ENCODE data around the gene TTR.

TTR gene

DNA sequence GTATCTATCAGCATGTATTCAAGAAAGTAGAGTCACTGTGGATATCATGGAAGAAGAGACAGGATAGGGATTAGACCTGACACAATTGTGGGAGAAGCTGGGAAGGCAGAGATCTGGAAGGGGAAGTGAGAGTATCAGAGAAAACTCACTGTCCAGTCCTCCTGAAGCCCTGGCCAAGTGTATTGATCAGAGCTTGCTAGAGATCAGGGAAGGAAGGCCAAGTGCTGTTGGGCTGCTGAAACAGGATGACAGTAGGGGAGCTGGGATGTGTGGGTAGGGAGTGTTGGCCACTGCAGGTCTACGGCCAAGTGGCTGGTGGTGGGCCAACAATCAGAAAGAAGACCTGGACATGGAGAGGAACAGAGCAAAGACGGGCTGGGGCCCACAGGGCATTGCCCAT, 26.3 kb upstream of the TTR start:
- H3K36me3 ChIP-seq (replicated peaks): no peaks in the 10 kb centered on the region
- TF ChIP-seq CTCF (IDR thresholded peaks at IDR 0.05; ENCODE audit: low read depth, low read length, missing control alignments): no peak
- no peak for DNase-seq
- H3K4me3 ChIP-seq (ENCODE audit: low read depth, low read length): no peak overlapping the region
- H3K27me3 ChIP-seq (replicated peaks): no peaks in the 10 kb centered on the region
- in situ Hi-C loops (cut with HindIII; ENCODE audit: low pct_ligation_motif_present, low sequenced_read_pairs): no loop called here
- H3K27ac ChIP-seq: no peak overlapping the region

- Histone ChIP-seq H3K27ac (no peak overlapping the region), H3K27me3 (replicated peaks) (no peaks in the 10 kb centered on the region), H3K36me3 (replicated peaks) (no peaks in the 10 kb centered on the region), H3K4me3 (ENCODE audit: low read depth, low read length) (no peak overlapping the region)
- DNase-seq: no peak
- no peak for TF ChIP-seq CTCF (IDR thresholded peaks at IDR 0.05; ENCODE audit: low read depth, low read length, missing control alignments)
- in situ Hi-C loops (cut with HindIII; ENCODE audit: low pct_ligation_motif_present, low sequenced_read_pairs): no loop called here
Measured at GRCh38 chr18:31565782-31566512, 25.7 kb upstream of the TTR start.

- in situ Hi-C loops (cut with HindIII; ENCODE audit: low pct_ligation_motif_present, low sequenced_read_pairs): no loop called here
- no peak for TF ChIP-seq CTCF (IDR thresholded peaks at IDR 0.05; ENCODE audit: low read depth, low read length, missing control alignments)
Measured at GRCh38 chr18:31566576-31567306, 24.9 kb upstream of the TTR start.

DNA sequence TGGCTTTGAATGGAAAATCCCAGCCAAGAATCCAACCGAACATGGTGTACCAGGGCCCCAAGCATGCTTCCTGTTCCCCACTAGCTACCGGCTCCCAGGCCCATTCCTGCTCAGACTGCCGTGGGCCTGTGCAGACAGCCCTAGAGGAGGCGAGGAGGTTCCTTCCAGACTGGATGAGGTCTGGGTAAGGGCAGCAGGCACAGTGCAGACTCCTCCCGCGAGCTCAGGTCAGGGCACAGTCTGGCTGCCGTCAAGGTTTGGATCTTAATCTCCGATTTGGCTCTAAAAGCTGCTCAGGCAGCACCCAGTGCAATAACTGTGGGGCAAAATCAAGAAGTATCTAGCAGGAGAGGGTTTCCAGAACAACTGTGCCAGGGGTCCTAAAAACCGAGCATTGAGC, 19.3 kb upstream of the TTR start:
- Histone ChIP-seq H3K4me3 (ENCODE audit: low read depth, low read length) (no peak overlapping the region), H3K27ac (no peak overlapping the region), H3K36me3 (replicated peaks) (no peaks in the 10 kb centered on the region), H3K27me3 (replicated peaks) (no peaks in the 10 kb centered on the region)
- in situ Hi-C loops (cut with HindIII; ENCODE audit: low pct_ligation_motif_present, low sequenced_read_pairs): no loop called here
- TF ChIP-seq CTCF (IDR thresholded peaks at IDR 0.05; ENCODE audit: low read depth, low read length, missing control alignments): no peak
- DNase-seq: no peak

More at GRCh38 chr18:31566576-31567306, 24.9 kb upstream of the TTR start:
- H3K4me3 ChIP-seq (ENCODE audit: low read depth, low read length): no peak overlapping the region
- no peak overlapping the region for H3K27ac ChIP-seq
- DNase-seq: no peak
- no peaks in the 10 kb centered on the region for H3K27me3 ChIP-seq (replicated peaks)
- H3K36me3 ChIP-seq (replicated peaks): no peaks in the 10 kb centered on the region

DNA sequence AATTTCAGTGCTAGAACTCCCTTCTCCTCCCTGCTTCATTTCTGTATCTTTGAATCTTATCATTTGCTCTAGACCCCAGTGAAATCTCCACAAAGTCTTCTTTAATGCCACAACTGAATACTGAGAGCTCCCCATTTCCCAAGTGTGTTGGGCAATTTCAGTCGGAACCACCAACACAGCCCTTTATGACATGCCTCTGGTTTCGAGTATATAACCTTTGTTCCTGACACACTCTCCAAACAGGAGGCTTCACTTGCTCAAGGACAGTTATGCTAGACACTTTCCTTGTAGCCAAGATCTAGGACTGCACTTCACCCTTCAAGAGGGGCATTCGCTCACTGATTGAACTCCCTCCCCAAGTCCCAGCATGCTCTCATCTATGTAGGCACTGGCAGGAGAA, 18.6 kb upstream of the TTR start:
- no peak overlapping the region for H3K27ac ChIP-seq
- in situ Hi-C loops (cut with HindIII; ENCODE audit: low pct_ligation_motif_present, low sequenced_read_pairs): no loop called here
- TF ChIP-seq CTCF (IDR thresholded peaks at IDR 0.05; ENCODE audit: low read depth, low read length, missing control alignments): no peak
- H3K4me3 ChIP-seq (ENCODE audit: low read depth, low read length): no peak overlapping the region
- no peaks in the 10 kb centered on the region for H3K36me3 ChIP-seq (replicated peaks)
- H3K27me3 ChIP-seq (replicated peaks): no peaks in the 10 kb centered on the region
- no peak for DNase-seq
